SK-N-MC (cell line): ENCODE results near the gene CLP1.
A peak's percentile ranks its signal among the peaks of the same experiment; 100 is the strongest.

Experiments used
- DNase-seq: peaks from one replicate; pipeline ENCODE4 v3.0.0-alpha.2; 2011; ENCODE audit warnings: low read depth, low spot score
- H3K27ac ChIP-seq: fragments of 200-600 bp; sonication (generic); 2 replicates; pipeline ENCODE4 v1.5.1; 2016; ENCODE audit warnings: mixed run types
- H3K36me3 ChIP-seq: fragments of 200-600 bp; sonication (generic); 2 replicates; pipeline ENCODE4 v1.6.1; 2017; ENCODE audit warnings: antibody characterized with exemption, low read length, mixed read lengths; ENCODE audit not compliant: insufficient read depth
- H3K4me3 ChIP-seq: fragments of 200-600 bp; sonication (generic); 2 replicates; pipeline ENCODE4 v1.5.1; 2016
- H3K9ac ChIP-seq: fragments of 200-600 bp; sonication (generic); 2 replicates; pipeline ENCODE4 v1.8.0; 2017; ENCODE audit warnings: mixed run types, mixed read lengths; ENCODE audit not compliant: insufficient read length
- H3K9me3 ChIP-seq: fragments of 200-600 bp; sonication (generic); 2 replicates; pipeline ENCODE4 v1.6.1; 2017; ENCODE audit warnings: low read depth, mild to moderate bottlenecking, antibody characterized with exemption, low read length, moderate library complexity, mixed read lengths
- EZH2 ChIP-seq: fragments of 200-600 bp; sonication (generic); IDR thresholded peaks from one replicate; pipeline ENCODE4 v1.6.1; 2017; ENCODE audit warnings: antibody characterized with exemption
- FOXP2 ChIP-seq: optimal IDR thresholded peaks from 2 replicates; pipeline ENCODE3; 2011; ENCODE audit warnings: mild to moderate bottlenecking, moderate library complexity; ENCODE audit not compliant: insufficient read depth; ENCODE audit errors: extremely low read length, control extremely low read depth
- POLR2AphosphoS5 ChIP-seq: IDR thresholded peaks from 2 replicates; pipeline ENCODE4 v1.6.1; 2012; ENCODE audit warnings: mild to moderate bottlenecking, low read depth, low read length, borderline replicate concordance

The CLP1 gene

GRCh38 chr11:57657194-57658022 is at the start of gene CLP1:
TSS of gene CLP1 (plus strand) at chr11:57657762. CDS start at chr11:57659477, 1,715 bp downstream.
- peak; percentile 88 for DNase-seq
- Histone ChIP-seq H3K36me3 (peaks cover 25% of the 10 kb centered on the region), H3K27ac (no peak within 1 kb of the TSS), H3K4me3 (peak within 1 kb of the TSS; percentile 85), H3K9me3 (no peaks in the 10 kb centered on the region), H3K9ac (peak within 1 kb of the TSS; percentile 93)
- TF ChIP-seq FOXP2: peak; percentile 99
- TF ChIP-seq EZH2: no peak
- peak; percentile 73; the same call in 1 of the 2 replicates for TF ChIP-seq POLR2AphosphoS5

GRCh38 chr11:57610170-57610569 is 47.4 kb upstream of the CLP1 start:
- DNase-seq: no peak
- Histone ChIP-seq H3K9ac (no peak overlapping the region), H3K36me3 (no peaks in the 10 kb centered on the region), H3K9me3 (no peaks in the 10 kb centered on the region), H3K4me3 (no peak overlapping the region), H3K27ac (no peak overlapping the region)
- no peak for TF ChIP-seq FOXP2

GRCh38 chr11:57614234-57614772 is 43.3 kb upstream of the CLP1 start:
- Histone ChIP-seq H3K4me3 (no peak overlapping the region), H3K9me3 (no peaks in the 10 kb centered on the region), H3K9ac (no peak overlapping the region), H3K36me3 (no peaks in the 10 kb centered on the region), H3K27ac (no peak overlapping the region)
- TF ChIP-seq POLR2AphosphoS5 (no peak), FOXP2 (no peak), EZH2 (no peak)
- no peak for DNase-seq

GRCh38 chr11:57615308-57615707 is 42.3 kb upstream of the CLP1 start:
- H3K9me3 ChIP-seq: peaks cover 4% of the 10 kb centered on the region; the same call in 1 of the 2 replicates
- H3K9ac ChIP-seq: no peak overlapping the region

GRCh38 chr11:57616595-57616994 is 41.0 kb upstream of the CLP1 start:
- DNase-seq: no peak
- no peaks in the 10 kb centered on the region for H3K36me3 ChIP-seq
- H3K9me3 ChIP-seq: peaks cover 7% of the 10 kb centered on the region; the same call in 1 of the 2 replicates
- TF ChIP-seq POLR2AphosphoS5 (no peak), FOXP2 (no peak), EZH2 (no peak)
- H3K27ac ChIP-seq: no peak overlapping the region
- no peak overlapping the region for H3K9ac ChIP-seq
- no peak overlapping the region for H3K4me3 ChIP-seq

More at GRCh38 chr11:57615308-57615707, 42.3 kb upstream of the CLP1 start:
- Histone ChIP-seq H3K4me3 (no peak overlapping the region), H3K27ac (no peak overlapping the region), H3K36me3 (no peaks in the 10 kb centered on the region)
- no peak for DNase-seq
- TF ChIP-seq EZH2 (no peak), FOXP2 (no peak), POLR2AphosphoS5 (no peak)

- Histone ChIP-seq H3K4me3 (no peak overlapping the region), H3K9me3 (peaks cover 7% of the 10 kb centered on the region; the same call in 1 of the 2 replicates), H3K9ac (no peak overlapping the region), H3K36me3 (no peaks in the 10 kb centered on the region), H3K27ac (no peak overlapping the region)
- no peak for DNase-seq
- TF ChIP-seq FOXP2 (no peak), EZH2 (no peak), POLR2AphosphoS5 (no peak)
Observed at GRCh38 chr11:57618438-57618837, 39.1 kb upstream of the CLP1 start.

- H3K9me3 ChIP-seq: peaks cover 7% of the 10 kb centered on the region; the same call in 1 of the 2 replicates
- DNase-seq: no peak
- H3K27ac ChIP-seq: no peak overlapping the region
- no peaks in the 10 kb centered on the region for H3K36me3 ChIP-seq
- no peak overlapping the region for H3K4me3 ChIP-seq
- no peak overlapping the region for H3K9ac ChIP-seq
- TF ChIP-seq POLR2AphosphoS5: no peak
- no peak for TF ChIP-seq EZH2
- TF ChIP-seq FOXP2: no peak
Observed at GRCh38 chr11:57619331-57619730, 38.2 kb upstream of the CLP1 start.

- no peak overlapping the region for H3K4me3 ChIP-seq
- peaks cover 7% of the 10 kb centered on the region; the same call in 1 of the 2 replicates for H3K9me3 ChIP-seq
- no peak overlapping the region for H3K27ac ChIP-seq
- no peak for TF ChIP-seq FOXP2
- no peak for TF ChIP-seq EZH2
- TF ChIP-seq POLR2AphosphoS5: no peak
- no peak for DNase-seq
- H3K36me3 ChIP-seq: no peaks in the 10 kb centered on the region
- no peak overlapping the region for H3K9ac ChIP-seq
Observed at GRCh38 chr11:57620467-57620866, 37.1 kb upstream of the CLP1 start.

GRCh38 chr11:57622263-57622662 is 35.3 kb upstream of the CLP1 start:
- no peak overlapping the region for H3K4me3 ChIP-seq

More at GRCh38 chr11:57622263-57622662, 35.3 kb upstream of the CLP1 start:
- no peak overlapping the region for H3K27ac ChIP-seq
- no peaks in the 10 kb centered on the region for H3K36me3 ChIP-seq
- DNase-seq: no peak
- peaks cover 7% of the 10 kb centered on the region; the same call in 1 of the 2 replicates for H3K9me3 ChIP-seq
- TF ChIP-seq FOXP2 (no peak), POLR2AphosphoS5 (no peak), EZH2 (no peak)
- H3K9ac ChIP-seq: no peak overlapping the region
